Naive thymus-derived CD4-positive, alpha-beta T cell (primary cell): ENCODE data around the gene RAB3GAP2. TPM values are rescaled to one million over a fixed set of nuclear protein-coding genes. Genes with fewer than 3 reads are reported as not detected.
"Not testable (repeated sequence)": the region's sequence is repeated elsewhere in the genome, so short reads cannot be mapped to it uniquely, and the experiment has no call there.

ENCODE experiments used
- ATAC-seq: fragments of 150-1000 bp; cut with Tn5 transposase; 2 replicates; pipeline ENCODE4 v1.10.0; 2021; ENCODE audit warnings: mild to moderate bottlenecking, moderate library complexity
- CTCF ChIA-PET: fragments of 350-600 bp; sonication (Branson Sonifier 250); formaldehyde crosslinking; loops from one replicate; lab custom pipeline; 2021; ENCODE audit warnings: antibody characterized with exemption; lab: Charles Lee
- POLR2A ChIA-PET: fragments of 350-600 bp; sonication (Branson Sonifier 250); formaldehyde crosslinking; loops from one replicate; lab custom pipeline; 2021; ENCODE audit warnings: antibody characterized with exemption, inconsistent platforms; lab: Charles Lee
- DNase-seq, 9 donors: peaks; one replicate each; pipeline versions ENCODE4 v3.0.0 to v3.0.0-alpha.2; 2020 to 2022; ENCODE audit warnings: mixed read lengths in 1 of 9
- H3K27ac ChIP-seq: one replicate; pipeline ENCODE4 v1.7.0; 2013; ENCODE audit warnings: mild to moderate bottlenecking, low read depth, low read length, moderate library complexity
- H3K27me3 ChIP-seq, 2 donors: one replicate each; pipeline ENCODE4 v1.7.0; 2013; ENCODE audit warnings: low read length in 2 of 2, mild to moderate bottlenecking in 2 of 2, moderate library complexity in 2 of 2; ENCODE audit not compliant: control insufficient read depth in 2 of 2, insufficient read depth in 2 of 2
- H3K36me3 ChIP-seq, 3 experiments: 1 replicate in 2 of 3; 2 replicates in 1 of 3; pipeline ENCODE4 v1.7.0; 2013; ENCODE audit warnings: low read length in 3 of 3, mild to moderate bottlenecking in 3 of 3, moderate library complexity in 1 of 3; ENCODE audit not compliant: insufficient read depth in 3 of 3, control insufficient read depth in 2 of 3
- H3K4me1 ChIP-seq, 2 donors: one replicate each; pipeline ENCODE4 v1.7.0; 2013; ENCODE audit warnings: low read length in 2 of 2, mild to moderate bottlenecking in 2 of 2, moderate library complexity in 1 of 2; ENCODE audit not compliant: control insufficient read depth in 2 of 2, insufficient read depth in 2 of 2
- H3K4me3 ChIP-seq: 2 replicates; pipeline ENCODE4 v1.7.0; 2013; ENCODE audit warnings: mild to moderate bottlenecking, low read length
- H3K9me3 ChIP-seq, 3 experiments: 1 replicate in 2 of 3; 2 replicates in 1 of 3; pipeline ENCODE4 v1.7.0; 2013; ENCODE audit warnings: low read length in 3 of 3; ENCODE audit not compliant: control insufficient read depth in 2 of 3
- H3K27ac Mint-ChIP-seq, 9 donors: one replicate each; pipeline ENCODE4 v1.8.0; 2020 to 2022; ENCODE audit warnings: mixed read lengths in 9 of 9, mild to moderate bottlenecking in 8 of 9, moderate library complexity in 5 of 9, inconsistent platforms in 2 of 9
- H3K27me3 Mint-ChIP-seq, 5 donors: one replicate each; pipeline ENCODE4 v1.8.0; 2021 to 2022; ENCODE audit warnings: mixed read lengths in 5 of 5, mild to moderate bottlenecking in 1 of 5
- H3K36me3 Mint-ChIP-seq, 5 donors: one replicate each; pipeline ENCODE4 v1.8.0; 2020 to 2022; ENCODE audit warnings: mixed read lengths in 5 of 5, mild to moderate bottlenecking in 3 of 5, inconsistent platforms in 1 of 5
- H3K4me1 Mint-ChIP-seq, 7 donors: one replicate each; pipeline ENCODE4 v1.8.0; 2020 to 2022; ENCODE audit warnings: mixed read lengths in 7 of 7, mild to moderate bottlenecking in 3 of 7, inconsistent platforms in 1 of 7
- H3K4me3 Mint-ChIP-seq, 10 donors: one replicate each; pipeline ENCODE4 v1.8.0; 2020 to 2022; ENCODE audit warnings: mild to moderate bottlenecking in 10 of 10, mixed read lengths in 10 of 10, moderate library complexity in 6 of 10, inconsistent platforms in 2 of 10
- H3K9me3 Mint-ChIP-seq, 11 donors: one replicate each; pipeline ENCODE4 v1.8.0; 2020 to 2022; ENCODE audit warnings: mixed read lengths in 11 of 11, mild to moderate bottlenecking in 4 of 11, inconsistent platforms in 1 of 11, moderate library complexity in 1 of 11
- intact Hi-C, 2 donors: fragments of 100-400 bp; cut with micrococcal nuclease; formaldehyde crosslinking; loops; one replicate each; pipeline ENCODE4 v1.15.1; 2023
- polyA plus RNA-seq, 2 donors: library from polyadenylated mRNA; unstranded; fragments of 300-500 nt; fragmentation: Illumina TruSeq; gene quantifications; one replicate each; pipeline ENCODE4 v1.2.3, GENCODE V29; 2021
- total RNA-seq, 6 experiments: library from RNA in 5 of 6; stranded (reverse) in 5 of 6; gene quantifications; 1 replicate in 5 of 6; 2 replicates in 1 of 6; pipeline ENCODE4 v1.2.3 and lab custom pipeline; 2021 to 2026

Gene RAB3GAP2
- total and polyA plus RNA-seq, 7 experiments from 2014 or later = 13.9 to 53.0 (median 46.0) TPM

- Mint-ChIP-seq H3K27me3 (no peaks in the 10 kb centered on the region), H3K27ac (peak overlapping the region in 2 of 9 donors; percentile 3 to 76), H3K4me3 (no peak overlapping the region), H3K4me1 (peaks cover 7 to 23% (median 16%) of the 10 kb centered on the region in 7 donors), H3K9me3 (peaks cover 0 to 2% (median 0%) of the 10 kb centered on the region in 11 donors), H3K36me3 (peaks cover 8 to 47% (median 34%) of the 10 kb centered on the region in 5 donors)
- DNase-seq (no peak), ATAC-seq (no peak)
- Histone ChIP-seq H3K4me1 (peaks cover 0 to 7% of the 10 kb centered on the region in 2 donors), H3K27me3 (no peaks in the 10 kb centered on the region), H3K27ac (no peak overlapping the region), H3K4me3 (no peak overlapping the region), H3K9me3 (no peaks in the 10 kb centered on the region), H3K36me3 (peaks cover 4 to 39% (median 12%) of the 10 kb centered on the region in 3 experiments)
- POLR2A ChIA-PET = no interaction called here
- intact Hi-C loops = no loop called here
- CTCF ChIA-PET = no interaction called here
Observed at GRCh38 chr1:220160027-220160426, 112.2 kb downstream of the RAB3GAP2 start.

- Mint-ChIP-seq H3K4me1 (peaks cover 7 to 23% (median 16%) of the 10 kb centered on the region in 7 donors), H3K27me3 (no peaks in the 10 kb centered on the region), H3K36me3 (peaks cover 8 to 53% (median 35%) of the 10 kb centered on the region in 5 donors), H3K9me3 (peaks cover 0 to 2% (median 0%) of the 10 kb centered on the region in 11 donors), H3K27ac (peak overlapping the region in 2 of 9 donors; percentile 38 to 59), H3K4me3 (no peak overlapping the region)
- DNase-seq (no peak), ATAC-seq (no peak)
- ChIA-PET POLR2A (no interaction called here), CTCF (no interaction called here)
- Histone ChIP-seq H3K4me3 (no peak overlapping the region), H3K27me3 (no peaks in the 10 kb centered on the region), H3K9me3 (no peaks in the 10 kb centered on the region), H3K36me3 (peaks cover 0 to 48% (median 9%) of the 10 kb centered on the region in 3 experiments), H3K4me1 (peaks cover 0 to 7% of the 10 kb centered on the region in 2 donors), H3K27ac (no peak overlapping the region)
- intact Hi-C loops = no loop called here
Observed at GRCh38 chr1:220159041-220159440, 113.2 kb downstream of the RAB3GAP2 start.

DNA sequence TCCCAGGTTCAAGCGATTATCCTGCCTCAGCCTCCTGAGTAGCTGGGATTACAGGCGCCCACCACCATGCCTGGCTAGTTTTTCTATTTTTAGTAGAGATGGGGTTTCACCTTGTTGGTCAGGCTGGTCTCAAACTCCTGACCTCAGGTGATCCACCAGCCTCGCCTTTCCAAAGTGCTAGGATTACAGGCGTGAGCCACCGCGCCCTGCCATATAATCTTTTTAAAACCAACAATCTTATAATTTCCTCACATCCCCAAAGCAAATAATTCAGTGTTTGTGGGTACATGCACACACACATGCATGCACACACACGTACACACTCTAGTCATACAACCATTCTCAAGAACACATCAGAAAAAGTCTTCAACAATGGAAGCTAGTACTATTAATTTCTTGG lies 113.7 kb downstream of the RAB3GAP2 start:
- H3K27me3 ChIP-seq, H3K27me3 Mint-ChIP-seq, H3K27ac ChIP-seq, H3K4me1 ChIP-seq, DNase-seq, H3K4me3 Mint-ChIP-seq, CTCF ChIA-PET, H3K9me3 Mint-ChIP-seq, H3K9me3 ChIP-seq, intact Hi-C loops, H3K4me3 ChIP-seq, ATAC-seq, POLR2A ChIA-PET: not testable (repeated sequence)
- Mint-ChIP-seq H3K27ac (peak overlapping the region in 2 of 9 donors; percentile 51 to 59), H3K4me1 (peaks cover 7 to 23% (median 16%) of the 10 kb centered on the region in 7 donors), H3K36me3 (peaks cover 8 to 57% (median 37%) of the 10 kb centered on the region in 5 donors)
- peaks cover 0 to 51% (median 9%) of the 10 kb centered on the region in 3 experiments for H3K36me3 ChIP-seq

DNA sequence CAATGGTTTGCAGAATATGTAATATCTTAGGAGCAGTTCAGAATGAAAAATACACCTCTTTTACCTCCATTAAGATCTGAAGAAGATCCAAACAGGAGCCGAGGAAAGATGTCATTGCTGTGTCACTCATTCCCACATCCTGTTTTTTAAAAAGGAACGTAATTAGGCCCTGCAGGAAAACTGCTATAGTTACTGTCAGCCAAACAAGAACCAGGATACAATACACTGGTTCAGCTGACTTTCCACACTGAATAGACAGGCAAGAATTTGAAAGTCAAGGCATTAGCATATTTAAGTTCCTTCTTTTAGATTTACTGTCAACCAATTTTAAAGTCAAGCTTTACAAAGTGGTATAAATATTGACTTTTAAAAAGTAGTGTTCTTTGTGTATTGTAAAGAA lies 114.5 kb downstream of the RAB3GAP2 start:
- no peak overlapping the region for H3K27ac ChIP-seq
- H3K4me3 ChIP-seq = no peak overlapping the region
- Mint-ChIP-seq H3K4me1 (peaks cover 7 to 23% (median 16%) of the 10 kb centered on the region in 7 donors), H3K27ac (peak overlapping the region in 3 of 9 donors; percentile 10 to 59 (median 41)), H3K27me3 (no peaks in the 10 kb centered on the region), H3K9me3 (peaks cover 0 to 2% (median 0%) of the 10 kb centered on the region in 11 donors), H3K4me3 (no peak overlapping the region), H3K36me3 (peaks cover 8 to 61% (median 39%) of the 10 kb centered on the region in 5 donors)
- H3K9me3 ChIP-seq = no peaks in the 10 kb centered on the region
- H3K4me1 ChIP-seq = peaks cover 0 to 7% of the 10 kb centered on the region in 2 donors
- CTCF ChIA-PET = no interaction called here
- ATAC-seq (no peak), DNase-seq (no peak)
- POLR2A ChIA-PET = no interaction called here
- peaks cover 0 to 55% (median 9%) of the 10 kb centered on the region in 3 experiments for H3K36me3 ChIP-seq
- H3K27me3 ChIP-seq = no peaks in the 10 kb centered on the region
- intact Hi-C loops = no loop called here

DNA sequence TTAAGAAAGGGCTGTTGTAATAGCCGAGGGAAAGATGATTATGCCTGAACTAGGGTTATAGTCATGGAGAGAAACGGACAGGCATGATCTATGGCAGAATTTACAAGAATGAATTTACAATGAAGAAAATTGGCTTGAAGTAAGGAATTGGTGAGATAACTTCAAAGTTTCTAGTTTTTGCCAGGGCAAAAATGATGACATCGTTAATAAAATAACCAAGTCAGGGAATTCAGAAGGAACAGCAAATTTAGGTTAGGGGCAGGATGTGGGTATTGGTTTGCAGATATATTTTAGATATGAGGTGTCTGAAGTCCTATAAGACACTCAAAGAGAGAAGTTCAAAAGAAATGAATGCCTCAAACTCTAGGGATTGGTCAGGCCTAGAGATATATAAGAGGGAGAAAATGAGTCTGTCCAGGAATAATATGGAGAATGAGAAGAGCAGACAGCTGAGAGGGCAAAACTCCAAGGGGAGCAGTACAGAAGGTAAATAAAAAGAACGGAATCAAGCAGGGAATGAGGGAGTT lies 115.6 kb downstream of the RAB3GAP2 start:
- H3K4me3 Mint-ChIP-seq = peak overlapping the region in 1 of 10 donors; percentile 36
- peak overlapping the region in 8 of 9 donors; percentile 5 to 84 (median 56) for H3K27ac Mint-ChIP-seq
- Histone ChIP-seq H3K36me3 (peaks cover 1 to 62% (median 9%) of the 10 kb centered on the region in 3 experiments), H3K27ac (no peak overlapping the region), H3K4me1 (peaks cover 0 to 7% of the 10 kb centered on the region in 2 donors), H3K4me3 (no peak overlapping the region), H3K9me3 (no peaks in the 10 kb centered on the region), H3K27me3 (no peaks in the 10 kb centered on the region)
- ChIA-PET CTCF (no interaction called here), POLR2A (no interaction called here)
- intact Hi-C loops = no loop called here
- H3K36me3 Mint-ChIP-seq = peaks cover 8 to 67% (median 38%) of the 10 kb centered on the region in 5 donors
- H3K27me3 Mint-ChIP-seq = no peaks in the 10 kb centered on the region
- ATAC-seq = no peak
- no peak for DNase-seq
- peaks cover 7 to 23% (median 16%) of the 10 kb centered on the region in 7 donors for H3K4me1 Mint-ChIP-seq
- H3K9me3 Mint-ChIP-seq = peaks cover 0 to 2% (median 0%) of the 10 kb centered on the region in 11 donors

DNA sequence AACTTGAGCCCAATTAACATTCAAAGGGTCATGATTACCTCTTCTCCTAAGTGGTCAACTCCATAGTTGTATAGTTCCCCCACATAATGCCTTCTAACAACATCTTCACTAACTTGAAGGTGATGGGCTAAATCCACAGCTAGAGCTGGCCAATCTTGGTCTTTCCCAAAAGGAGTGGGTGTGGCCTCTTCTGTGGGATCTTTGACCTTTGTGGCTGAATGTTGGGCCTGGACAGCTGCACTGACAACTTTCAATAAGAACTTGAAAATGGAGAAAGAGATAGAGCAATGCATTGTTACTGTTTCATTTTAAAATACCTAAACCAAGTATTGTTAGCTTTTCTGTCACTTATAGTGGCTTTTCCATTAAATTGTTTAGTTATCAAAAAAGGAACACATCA lies 119.1 kb downstream of the RAB3GAP2 start:
- H3K27ac Mint-ChIP-seq = peak overlapping the region in 1 of 9 donors; percentile 32
- H3K4me3 Mint-ChIP-seq = no peak overlapping the region
- POLR2A ChIA-PET = no interaction called here

More for the DNA sequence above, 119.1 kb downstream of the RAB3GAP2 start:
- Histone ChIP-seq H3K27me3 (no peaks in the 10 kb centered on the region), H3K4me1 (peaks cover 0 to 7% of the 10 kb centered on the region in 2 donors), H3K4me3 (no peak overlapping the region), H3K27ac (no peak overlapping the region), H3K9me3 (no peaks in the 10 kb centered on the region), H3K36me3 (peaks cover 4 to 57% (median 9%) of the 10 kb centered on the region in 3 experiments)
- no peak for ATAC-seq
- Mint-ChIP-seq H3K4me1 (peaks cover 7 to 18% (median 14%) of the 10 kb centered on the region in 7 donors), H3K9me3 (peaks cover 0 to 2% (median 0%) of the 10 kb centered on the region in 11 donors), H3K36me3 (peaks cover 8 to 53% (median 25%) of the 10 kb centered on the region in 5 donors), H3K27me3 (no peaks in the 10 kb centered on the region)
- CTCF ChIA-PET = no interaction called here
- no peak for DNase-seq
- intact Hi-C loops = no loop called here
